ENCODE results near the gene SLC22A14. TPM values are rescaled to one million over a fixed set of nuclear protein-coding genes. Genes with fewer than 3 reads are reported as not detected.

Gene SLC22A14
- total and polyA plus RNA-seq, 2 donors (not counting 3 experiments of a cell fraction or from before 2014, with no cell fraction given) = not detected

DNA sequence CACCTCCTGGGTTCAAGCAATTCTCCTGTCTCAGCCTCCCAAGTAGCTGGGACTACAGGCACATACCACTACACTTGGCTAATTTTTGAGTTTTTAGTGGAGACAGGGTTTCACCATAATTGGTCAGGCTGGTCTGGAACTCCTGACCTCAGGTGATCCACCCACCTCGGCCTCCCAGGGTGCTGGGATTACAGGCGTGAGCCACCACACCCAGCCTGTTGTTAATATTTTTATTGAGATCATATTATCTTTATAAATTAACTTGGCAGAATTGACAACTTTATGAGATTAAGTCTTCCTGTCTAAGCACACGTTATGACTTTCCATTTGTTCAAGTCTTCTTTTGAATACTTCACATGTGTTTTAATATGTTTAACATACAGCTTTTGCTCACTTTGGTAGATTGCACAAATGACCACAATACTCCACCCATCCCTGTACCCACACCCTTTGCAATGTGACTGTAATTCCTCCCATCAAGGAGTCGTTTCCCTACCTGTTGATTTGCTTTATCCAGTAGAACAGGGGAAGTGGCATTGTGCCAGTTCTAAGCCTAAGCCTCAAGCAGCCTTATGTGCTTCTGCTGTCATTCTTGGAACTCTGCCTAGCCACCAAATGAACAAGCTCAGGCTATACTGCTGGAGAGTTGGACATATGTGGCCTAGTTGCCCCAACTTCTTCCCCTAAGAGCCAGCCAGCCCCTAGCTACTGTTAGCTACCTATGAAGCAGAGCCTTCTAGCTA, 72.7 kb downstream of the SLC22A14 start:
- no peaks in the 10 kb centered on the region for H3K27me3 ChIP-seq (ENCODE audit: control insufficient read depth in 2 of 2, insufficient read depth in 2 of 2, low read length in 2 of 2)
- DNase-seq (ENCODE audit: low read depth, low spot score) (peak; percentile 26), FAIRE-seq (no peak)
- no peaks in the 10 kb centered on the region for H4K20me1 ChIP-seq (replicated peaks; ENCODE audit: control insufficient read depth, extremely low read depth, insufficient read depth, low read length)
- TF ChIP-seq POLR2A (IDR thresholded peaks at IDR 0.05; ENCODE audit: low read depth, low read length) = no peak
- TF ChIP-seq, protein P1, sequence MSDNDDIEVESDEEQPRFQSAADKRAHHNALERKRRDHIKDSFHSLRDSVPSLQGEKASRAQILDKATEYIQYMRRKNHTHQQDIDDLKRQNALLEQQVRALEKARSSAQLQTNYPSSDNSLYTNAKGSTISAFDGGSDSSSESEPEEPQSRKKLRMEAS (IDR thresholded peaks at IDR 0.05; ENCODE audit: insufficient read depth, insufficient read length) = no peak
- H3K9me3 ChIP-seq (replicated peaks; ENCODE audit: control insufficient read depth, insufficient read depth, low read length) = no peaks in the 10 kb centered on the region
- H3K4me2 ChIP-seq (ENCODE audit: insufficient read depth, low read length) = no peak overlapping the region
- H3K79me2 ChIP-seq (ENCODE audit: control insufficient read depth, insufficient read depth, low read length) = no peaks in the 10 kb centered on the region
- H3K36me3 ChIP-seq (ENCODE audit: control insufficient read depth in 2 of 2, extremely low read depth in 1 of 2, insufficient read depth in 2 of 2, low read length in 2 of 2) = no peaks in the 10 kb centered on the region
- no peak overlapping the region for H3K4me3 ChIP-seq (replicated peaks in 1 of 3; ENCODE audit: insufficient read depth in 1 of 3, low read depth in 1 of 3, low read length in 3 of 3)
- H3K4me1 ChIP-seq (ENCODE audit: control insufficient read depth, extremely low read depth, insufficient read depth, low read length) = no peaks in the 10 kb centered on the region
- no peak overlapping the region for H3K9ac ChIP-seq (replicated peaks; ENCODE audit: extremely low read depth, insufficient read depth, low read length)
- intact Hi-C loops (cut with micrococcal nuclease) (no loop called here), dilution Hi-C loops (cut with MboI; ENCODE audit: extremely low pct_ligation_motif_present, low sequenced_read_pairs) (no loop called here)
- no peak overlapping the region for H2AFZ ChIP-seq (ENCODE audit: low read depth, low read length)
- POLR2A ChIA-PET = no interaction called here
- CTCF ChIA-PET = interaction anchor here (0.9 to 2.0 kb wide), 3 partner anchors 8 to 189 kb away, joined by 3 to 16 read pairs (median 4); partner anchors contain the start of genes OXSR1 and XYLB
- H3K27ac ChIP-seq (ENCODE audit: insufficient read depth, low read depth, low read length) = no peak overlapping the region
- no peaks in the 10 kb centered on the region for H3K9me1 ChIP-seq (replicated peaks; ENCODE audit: control insufficient read depth, extremely low read depth, insufficient read depth, low read length)
- BruUV-seq (replicated peaks) = no TSS peak

DNA sequence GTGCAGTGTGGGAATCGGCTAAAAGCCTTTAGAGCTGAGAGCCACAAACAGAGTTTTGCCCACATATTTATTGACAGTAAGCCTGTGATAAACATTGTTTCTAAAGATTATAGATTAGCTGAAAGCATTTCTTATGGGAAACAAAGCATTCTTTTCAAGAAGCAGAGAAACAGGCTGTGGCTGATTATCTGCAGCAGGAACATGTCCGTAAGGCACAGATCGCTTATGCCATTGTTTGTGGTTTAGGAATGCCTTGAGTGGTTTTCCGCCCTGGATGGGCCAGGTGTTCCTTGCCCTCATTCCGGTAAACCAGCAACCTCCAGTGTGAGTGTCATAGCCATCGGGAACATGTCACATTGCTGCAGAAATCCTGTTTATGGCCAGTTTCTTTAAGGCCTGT, 76.9 kb downstream of the SLC22A14 start:
- Histone ChIP-seq H3K27ac (ENCODE audit: insufficient read depth, low read depth, low read length) (no peak overlapping the region), H3K9ac (replicated peaks; ENCODE audit: extremely low read depth, insufficient read depth, low read length) (no peak overlapping the region), H3K27me3 (ENCODE audit: control insufficient read depth in 2 of 2, insufficient read depth in 2 of 2, low read length in 2 of 2) (no peaks in the 10 kb centered on the region), H4K20me1 (replicated peaks; ENCODE audit: control insufficient read depth, extremely low read depth, insufficient read depth, low read length) (no peaks in the 10 kb centered on the region), H3K9me1 (replicated peaks; ENCODE audit: control insufficient read depth, extremely low read depth, insufficient read depth, low read length) (no peaks in the 10 kb centered on the region), H3K4me3 (replicated peaks in 1 of 3; ENCODE audit: insufficient read depth in 1 of 3, low read depth in 1 of 3, low read length in 3 of 3) (no peak overlapping the region), H3K79me2 (ENCODE audit: control insufficient read depth, insufficient read depth, low read length) (no peaks in the 10 kb centered on the region), H3K4me1 (ENCODE audit: control insufficient read depth, extremely low read depth, insufficient read depth, low read length) (no peaks in the 10 kb centered on the region), H2AFZ (ENCODE audit: low read depth, low read length) (no peak overlapping the region), H3K9me3 (replicated peaks; ENCODE audit: control insufficient read depth, insufficient read depth, low read length) (no peaks in the 10 kb centered on the region), H3K4me2 (ENCODE audit: insufficient read depth, low read length) (no peak overlapping the region), H3K36me3 (ENCODE audit: control insufficient read depth in 2 of 2, extremely low read depth in 1 of 2, insufficient read depth in 2 of 2, low read length in 2 of 2) (no peaks in the 10 kb centered on the region)
- ChIA-PET CTCF (no interaction called here), POLR2A (no interaction called here)
- no peak for FAIRE-seq
- dilution Hi-C loops (cut with MboI; ENCODE audit: extremely low pct_ligation_motif_present, low sequenced_read_pairs) = no loop called here
- no peak for DNase-seq (ENCODE audit: low read depth, low spot score)
- intact Hi-C loops (cut with micrococcal nuclease) = no loop called here
- BruUV-seq (replicated peaks) = no TSS peak
- TF ChIP-seq POLR2AphosphoS5 (IDR thresholded peaks at IDR 0.05; ENCODE audit: insufficient read depth, low read depth, low read length) = no peak
- no peak for TF ChIP-seq JUN (IDR thresholded peaks at IDR 0.05; ENCODE audit: borderline replicate concordance, insufficient read depth, insufficient read length, low read depth)
- TF ChIP-seq FOS (IDR thresholded peaks at IDR 0.05; ENCODE audit: borderline replicate concordance, insufficient read depth, low read length) = no peak
- TF ChIP-seq MYC (IDR thresholded peaks at IDR 0.05; ENCODE audit: low read depth, low read length) = no peak
- TF ChIP-seq, protein P1 (IDR thresholded peaks at IDR 0.05; ENCODE audit: insufficient read depth, insufficient read length) = no peak

Measured in endothelial cell of umbilical vein (primary cell).